DND-41 (cell line): Measurements from ENCODE around the gene LY6G5C.

Source experiments
- CTCF ChIP-seq: IDR thresholded peaks from 2 replicates; pipeline ENCODE4 v1.5.1; 2012; ENCODE audit warnings: borderline replicate concordance, low read length, moderate library complexity, mild to moderate bottlenecking; ENCODE audit not compliant: poor library complexity, severe bottlenecking; ENCODE audit errors: extremely low read depth
- EZH2 ChIP-seq: IDR thresholded peaks from 3 replicates; pipeline ENCODE4 v1.6.1; 2012; ENCODE audit warnings: borderline replicate concordance, low read depth, mild to moderate bottlenecking, moderate library complexity, low read length, inconsistent platforms; ENCODE audit not compliant: severe bottlenecking

GRCh38 chr6:31661262-31662123 is 19.4 kb downstream of the LY6G5C start:
- no peak for TF ChIP-seq CTCF
- no peak for TF ChIP-seq EZH2
